Retina (tissue), 1 donor: ENCODE data around the gene CDO1.
A peak's percentile ranks its signal among the peaks of the same experiment; 100 is the strongest.
"Not testable (repeated sequence)": the region's sequence is repeated elsewhere in the genome, so short reads cannot be mapped to it uniquely, and the experiment has no call there.

ENCODE experiments used
- DNase-seq: peaks from one replicate; pipeline ENCODE4 v3.0.0-alpha.2; 2016

CDO1 gene

GRCh38 chr5:115829913-115830312 lies 13.5 kb upstream of the CDO1 start:
- DNase-seq: no peak

DNA sequence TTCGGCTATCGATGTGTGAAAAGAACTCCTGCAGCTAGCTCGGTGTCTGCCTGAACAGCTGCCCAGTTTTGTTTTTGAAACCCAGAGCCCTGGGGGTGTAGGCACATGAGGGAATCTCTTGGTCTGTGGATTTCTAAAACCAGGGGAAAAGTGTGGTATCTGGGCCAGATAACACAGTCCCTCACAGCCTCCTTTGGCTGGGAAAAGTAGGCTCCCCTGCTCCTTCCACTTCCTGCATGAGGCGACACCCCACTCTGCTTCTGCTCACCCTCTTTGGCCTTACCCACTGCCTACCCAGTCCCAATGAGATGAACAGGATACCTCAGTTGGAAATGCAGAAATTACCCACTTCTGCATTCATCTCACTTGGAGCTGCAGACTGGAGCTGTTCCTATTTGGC lies 9.5 kb upstream of the CDO1 start:
- no peak for DNase-seq

GRCh38 chr5:115824983-115825382 lies 8.5 kb upstream of the CDO1 start:
- not testable (repeated sequence) for DNase-seq

- no peak for DNase-seq
Measured at GRCh38 chr5:115820846-115821245, 4.4 kb upstream of the CDO1 start.

DNA sequence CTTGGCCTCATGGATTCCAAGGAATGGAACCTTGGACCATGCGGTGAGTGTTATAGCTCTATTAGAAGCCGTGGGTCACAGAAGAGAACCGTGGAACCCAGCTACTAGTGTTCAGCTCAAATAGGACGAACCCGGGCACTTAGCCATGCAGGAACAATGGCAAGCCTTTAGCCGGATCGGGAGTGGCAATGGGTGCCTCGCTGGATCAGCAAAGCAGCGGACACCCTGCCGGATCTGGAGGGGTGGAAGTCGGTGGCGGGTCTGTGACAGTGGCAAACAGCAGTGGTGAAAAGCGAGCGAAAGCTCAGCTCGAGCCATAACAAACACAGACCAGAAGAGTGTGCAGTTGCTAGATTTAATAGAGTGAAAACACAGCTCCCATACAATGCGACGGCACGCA lies 2.4 kb upstream of the CDO1 start:
- no peak for DNase-seq

- peak; percentile 25 for DNase-seq
Measured at GRCh38 chr5:115817386-115817785, 927 bp upstream of the CDO1 start.

DNA sequence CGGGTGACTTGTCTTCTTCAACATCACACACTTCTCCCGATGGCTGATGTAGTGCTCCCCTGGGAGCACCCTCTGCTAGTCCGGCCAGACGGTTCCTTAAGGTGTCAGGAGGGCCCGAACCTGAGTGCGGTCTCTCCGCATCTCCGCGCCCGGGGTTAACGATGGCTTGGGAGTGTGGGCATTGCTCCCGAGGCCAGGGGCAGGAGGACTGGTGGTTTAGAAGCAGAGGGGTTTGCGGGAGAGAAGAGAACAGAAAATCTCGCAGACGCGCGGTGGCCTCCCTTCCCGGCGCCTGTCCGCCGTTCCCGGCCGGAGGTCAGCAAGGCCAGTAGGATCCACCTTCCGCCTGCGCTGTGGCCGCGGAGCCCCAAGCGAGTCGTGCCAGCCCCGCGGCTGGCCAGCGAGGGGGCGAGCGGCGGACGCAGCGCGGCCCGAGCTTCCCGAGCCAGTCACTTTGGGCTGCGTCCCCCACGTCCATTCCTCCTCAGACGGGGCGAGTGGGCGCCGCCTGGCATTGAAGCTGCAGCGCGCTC lies 700 bp downstream of the CDO1 start:
- no peak for DNase-seq

DNA sequence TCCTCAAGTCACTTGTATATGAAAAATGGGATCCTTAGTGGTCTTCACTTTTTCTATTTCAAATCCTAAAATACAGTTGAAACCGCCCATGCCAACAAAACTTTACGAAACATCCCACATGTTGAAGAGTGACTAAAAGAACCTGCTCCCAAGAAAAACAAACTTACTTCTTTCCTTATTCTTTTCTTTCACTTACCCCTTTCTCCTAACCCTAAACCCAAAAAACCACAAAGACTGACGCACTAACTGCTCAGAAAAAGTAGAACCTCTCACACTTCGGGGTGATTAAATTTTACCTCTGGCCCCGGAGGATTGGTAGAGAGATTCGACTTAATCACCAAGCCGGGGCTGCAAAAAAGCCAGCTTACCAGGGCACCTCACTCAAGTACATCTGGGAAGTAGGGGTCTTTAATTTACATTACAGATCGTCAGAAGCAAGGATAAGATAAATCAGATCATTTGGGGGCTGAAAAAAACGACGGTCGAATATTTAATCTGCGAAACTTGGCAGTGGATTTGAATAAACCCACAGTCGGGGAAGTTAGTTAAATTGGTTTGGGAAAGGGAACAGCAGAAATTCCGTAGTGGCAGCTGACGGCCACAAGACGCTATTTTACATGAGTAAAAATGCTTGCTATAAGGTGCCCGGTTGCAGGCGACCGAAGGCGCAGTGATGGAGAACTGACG lies 1.3 kb downstream of the CDO1 start:
- no peak for DNase-seq

DNA sequence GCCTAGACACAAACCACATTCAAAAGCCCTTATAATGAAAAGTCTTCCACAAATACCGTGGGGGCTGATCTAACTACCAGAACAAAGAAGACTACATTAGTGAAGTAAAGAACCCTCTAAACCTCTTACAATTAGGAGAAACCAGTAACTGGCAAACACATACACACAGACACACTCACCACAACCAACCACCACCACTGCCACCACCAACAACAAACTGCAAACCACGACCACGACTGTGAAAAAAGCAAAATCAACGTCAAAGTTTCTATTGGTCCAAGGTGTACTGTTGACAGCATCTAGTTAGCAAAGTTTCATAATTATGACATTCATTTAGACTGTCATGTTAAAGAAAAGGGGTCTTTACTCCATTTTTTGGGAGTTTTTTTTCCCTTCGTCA lies 2.7 kb downstream of the CDO1 start:
- DNase-seq: peak; percentile 3

DNA sequence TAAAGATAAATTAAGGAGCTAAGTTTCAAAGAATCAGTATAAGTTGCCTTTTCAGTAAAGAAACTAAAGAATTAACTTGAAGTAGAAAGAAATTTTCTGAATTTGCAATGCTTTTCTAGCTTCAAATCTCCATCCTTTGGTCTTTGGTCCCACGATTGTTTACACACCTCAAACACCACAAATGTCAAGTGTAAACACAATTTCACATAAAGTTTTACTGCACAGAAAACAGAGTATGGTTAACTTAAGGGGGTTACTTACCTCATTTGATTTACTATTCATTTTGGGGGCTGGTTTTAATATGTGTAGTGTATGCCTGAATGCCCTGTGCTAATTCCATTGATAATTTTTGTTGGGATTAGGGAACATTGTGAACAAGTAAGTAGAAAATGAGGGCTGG lies 4.1 kb downstream of the CDO1 start:
- DNase-seq: no peak

GRCh38 chr5:115811406-115811805 lies 5.1 kb downstream of the CDO1 start:
- no peak for DNase-seq

- no peak for DNase-seq
Measured at GRCh38 chr5:115810761-115811160, 5.7 kb downstream of the CDO1 start.

GRCh38 chr5:115809946-115810345 lies 6.5 kb downstream of the CDO1 start:
- DNase-seq: no peak

- DNase-seq: not testable (repeated sequence)
Measured at GRCh38 chr5:115808066-115808465, 8.4 kb downstream of the CDO1 start.

DNA sequence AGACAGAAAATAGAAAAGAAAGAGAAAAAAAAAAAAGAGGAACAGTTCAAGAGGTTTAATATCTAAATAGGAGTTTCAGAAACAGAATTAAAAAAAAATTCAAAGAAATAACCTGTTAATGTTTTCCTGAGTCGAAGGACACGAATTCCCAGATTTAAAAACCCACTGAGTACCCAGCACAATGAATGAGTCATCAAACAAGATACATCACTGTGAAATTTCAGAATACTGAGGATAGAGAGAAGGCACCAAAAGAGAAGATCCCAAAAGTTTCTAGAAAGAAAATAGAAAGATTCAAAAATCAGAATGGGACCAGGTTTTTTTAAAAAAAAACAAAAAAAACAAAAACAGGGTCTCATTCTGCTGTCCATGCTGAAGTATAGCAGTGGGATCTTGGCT lies 8.8 kb downstream of the CDO1 start:
- no peak for DNase-seq

DNA sequence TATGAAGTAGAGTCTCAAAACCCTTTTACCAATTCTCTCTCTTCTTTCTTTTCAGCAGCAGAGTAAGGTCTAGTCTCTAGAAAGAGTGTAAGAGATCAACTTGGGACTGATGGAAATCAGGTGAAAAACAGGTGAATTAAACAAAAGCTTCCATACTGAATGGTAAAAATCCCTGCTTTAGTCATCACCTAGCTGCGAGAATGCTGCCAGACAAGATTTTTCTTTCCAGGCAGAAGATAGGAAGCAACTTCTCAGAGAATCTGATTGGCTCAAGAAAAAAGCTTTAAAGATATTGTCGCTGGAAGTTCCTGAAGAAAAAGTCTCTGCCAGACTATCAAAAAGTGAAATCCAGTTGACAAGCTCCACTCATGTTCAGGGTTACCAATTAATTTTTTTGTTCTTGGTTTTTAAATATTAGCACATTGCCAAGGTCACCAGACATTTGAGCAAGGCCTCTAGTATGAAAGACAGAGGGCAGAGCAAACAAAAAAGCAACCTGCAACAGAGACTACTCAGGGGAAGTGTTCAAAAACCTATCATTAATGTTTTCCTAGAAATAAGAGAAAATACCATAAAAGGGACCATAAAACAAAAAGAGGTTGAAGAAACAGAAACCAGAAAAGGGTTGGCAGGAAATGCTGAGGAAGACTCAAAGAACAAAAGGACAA lies 9.3 kb downstream of the CDO1 start:
- no peak for DNase-seq

GRCh38 chr5:115801984-115802383 lies 14.5 kb downstream of the CDO1 start:
- no peak for DNase-seq

DNA sequence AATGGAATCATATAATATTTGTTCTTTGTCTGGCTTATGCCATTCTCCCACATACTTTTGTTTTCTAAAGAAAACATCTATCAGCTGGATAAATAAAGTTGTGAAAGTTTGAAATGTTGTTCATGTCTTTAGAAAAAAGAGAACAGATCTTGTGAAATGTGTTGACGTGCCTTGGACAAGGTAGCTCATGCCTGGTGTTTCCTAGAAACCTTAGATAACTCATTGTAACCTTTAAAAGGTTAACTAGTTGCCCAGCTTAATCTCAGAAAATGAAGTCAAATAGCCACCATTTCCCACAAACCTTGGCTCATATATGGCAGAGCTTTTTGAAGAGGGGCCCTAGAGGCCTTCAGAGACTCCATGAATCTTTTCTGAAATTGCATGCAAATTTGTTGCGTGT lies 15.3 kb downstream of the CDO1 start:
- DNase-seq: no peak

GRCh38 chr5:115800108-115800507 lies 16.4 kb downstream of the CDO1 start:
- DNase-seq: no peak

DNA sequence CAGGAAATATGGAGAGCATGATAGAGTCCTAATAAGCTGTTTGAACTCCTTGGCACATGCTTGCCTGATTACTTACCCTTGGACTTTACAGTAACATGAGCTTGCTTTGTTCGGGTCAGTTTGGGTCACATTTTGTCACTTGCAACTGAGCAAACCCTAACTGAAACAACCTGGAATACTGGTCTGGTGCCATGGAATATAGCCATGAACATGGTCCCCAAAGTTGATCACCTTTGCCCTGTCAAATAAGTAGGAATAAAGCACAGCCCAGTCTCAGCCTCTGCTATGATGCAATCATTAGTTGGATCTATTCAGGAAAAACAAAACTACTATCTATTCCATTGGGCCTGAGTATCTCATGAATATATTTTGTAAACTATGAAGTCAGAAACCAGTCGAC lies 18.2 kb downstream of the CDO1 start:
- no peak for DNase-seq

- no peak for DNase-seq
Measured at GRCh38 chr5:115796656-115797055, 19.8 kb downstream of the CDO1 start.

DNA sequence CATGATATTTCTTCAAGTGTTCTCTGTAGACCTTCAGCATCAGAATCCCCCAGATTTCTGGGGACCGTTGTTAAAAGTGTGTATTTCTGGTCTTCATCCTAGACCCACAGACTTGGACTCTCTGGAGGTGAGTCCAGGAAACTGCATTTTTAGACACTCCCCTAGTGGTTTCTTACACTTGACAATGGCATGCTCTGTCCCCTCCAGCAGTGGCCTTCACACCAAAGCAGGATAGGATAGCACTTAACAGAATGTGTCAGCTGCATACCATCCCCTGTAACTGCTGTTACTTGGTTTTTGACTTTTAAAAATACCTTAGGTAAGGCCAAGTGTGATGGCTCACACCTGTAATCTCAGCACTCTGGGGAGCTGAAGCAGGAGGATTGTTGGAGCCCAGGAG lies 20.8 kb downstream of the CDO1 start:
- DNase-seq: no peak

DNA sequence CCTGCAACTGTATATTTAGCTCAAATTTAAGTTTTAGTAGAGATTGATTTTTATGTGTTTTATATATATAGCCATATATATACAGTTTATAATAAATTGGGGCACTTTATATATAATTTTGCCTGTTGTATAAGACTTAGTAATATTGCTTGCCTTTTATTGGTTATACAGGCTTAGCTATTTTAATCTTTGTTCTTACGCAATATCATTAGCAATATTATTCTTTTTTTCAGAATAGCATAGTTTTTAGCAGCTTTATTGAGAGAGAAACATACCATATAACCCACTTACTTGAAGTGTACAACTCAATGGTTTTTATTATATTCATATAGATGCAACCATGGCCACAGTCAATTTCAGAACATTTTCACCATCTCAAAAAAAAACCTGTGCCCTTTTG lies 28.0 kb downstream of the CDO1 start:
- DNase-seq: no peak

DNA sequence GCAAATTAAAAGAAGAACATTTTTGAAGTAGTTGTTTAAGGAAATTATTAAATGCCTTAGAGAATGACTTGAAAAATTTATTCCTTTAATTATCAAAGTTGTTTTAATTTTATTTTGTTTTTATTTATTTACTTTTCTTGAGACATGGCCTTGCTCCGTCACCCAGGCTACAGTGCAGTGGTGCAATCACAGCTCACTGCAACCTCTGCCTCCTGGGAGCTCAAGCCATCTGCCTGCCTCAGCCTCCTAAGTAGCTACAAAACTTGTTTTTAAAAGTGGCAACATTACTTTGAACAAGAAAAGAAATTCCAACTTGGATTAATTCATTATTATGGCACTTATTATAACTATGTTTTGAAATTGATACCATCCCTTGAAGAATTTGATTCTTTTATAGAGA lies 29.0 kb downstream of the CDO1 start:
- no peak for DNase-seq
